GM12873 (cell line): ENCODE measurements around the gene FMN1.

Source experiments
- CTCF ChIP-seq: IDR thresholded peaks from 2 replicates; pipeline ENCODE4 v1.5.1; 2012; ENCODE audit warnings: low read depth, mild to moderate bottlenecking, moderate library complexity, low read length, control low read depth; ENCODE audit not compliant: insufficient read depth; ENCODE audit errors: missing control alignments

FMN1 gene

GRCh38 chr15:32922541-32922940 lies 272.0 kb downstream of the FMN1 start:
- TF ChIP-seq CTCF = no peak

GRCh38 chr15:32919749-32920414 lies 274.6 kb downstream of the FMN1 start:
- TF ChIP-seq CTCF = no peak

- no peak for TF ChIP-seq CTCF
These were observed 276.0 kb downstream of the FMN1 start for GRCh38 chr15:32918547-32918946.

GRCh38 chr15:32910839-32911238 lies 283.7 kb downstream of the FMN1 start:
- TF ChIP-seq CTCF = no peak

GRCh38 chr15:32909431-32909830 lies 285.1 kb downstream of the FMN1 start:
- no peak for TF ChIP-seq CTCF

- TF ChIP-seq CTCF = no peak
These were observed 285.6 kb downstream of the FMN1 start for GRCh38 chr15:32908872-32909271.

GRCh38 chr15:32908135-32908801 lies 286.2 kb downstream of the FMN1 start:
- no peak for TF ChIP-seq CTCF
